H9 (cell line): Measurements from ENCODE around the gene COL4A2. TPM values are rescaled to one million over a fixed set of nuclear protein-coding genes. Genes with fewer than 3 reads are reported as not detected.

Source experiments
- DNase-seq: peaks from one replicate; pipeline ENCODE4 v3.0.0-alpha.2; 2017
- H2AFZ ChIP-seq: one replicate; pipeline ENCODE4 v1.6.1; 2013; ENCODE audit warnings: mild to moderate bottlenecking, low read length, control low read depth, moderate library complexity
- H2AK5ac ChIP-seq: 2 replicates; pipeline ENCODE4 v1.6.1; 2013; ENCODE audit warnings: low read length, control low read depth, mixed read lengths; ENCODE audit not compliant: insufficient read length
- H2BK120ac ChIP-seq: one replicate; pipeline ENCODE4 v1.6.1; 2013; ENCODE audit warnings: low read depth, mild to moderate bottlenecking, low read length, control low read depth, inconsistent platforms; ENCODE audit not compliant: poor library complexity, severe bottlenecking
- H2BK12ac ChIP-seq: 2 replicates; pipeline ENCODE4 v1.6.1; 2013; ENCODE audit warnings: low read length, control low read depth, mixed read lengths, low read depth; ENCODE audit not compliant: insufficient read length
- H2BK15ac ChIP-seq: 2 replicates; pipeline ENCODE4 v1.6.1; 2013; ENCODE audit warnings: low read depth, low read length, control low read depth
- H2BK20ac ChIP-seq: one replicate; pipeline ENCODE4 v1.6.1; 2013; ENCODE audit warnings: low read depth, mild to moderate bottlenecking, low read length, control low read depth, inconsistent platforms; ENCODE audit not compliant: poor library complexity, severe bottlenecking
- H2BK5ac ChIP-seq: 2 replicates; pipeline ENCODE4 v1.6.1; 2013; ENCODE audit warnings: low read length, control low read depth, mixed read lengths; ENCODE audit not compliant: insufficient read length
- H3K14ac ChIP-seq: 2 replicates; pipeline ENCODE4 v1.6.1; 2013; ENCODE audit warnings: low read length, control low read depth; ENCODE audit not compliant: insufficient read depth
- H3K18ac ChIP-seq: 2 replicates; pipeline ENCODE4 v1.6.1; 2013; ENCODE audit warnings: low read depth, mild to moderate bottlenecking, mixed read lengths, low read length, control low read depth; ENCODE audit not compliant: insufficient read length
- H3K23ac ChIP-seq: 2 replicates; pipeline ENCODE4 v1.6.1; 2013; ENCODE audit warnings: low read length, control low read depth, mixed read lengths, low read depth; ENCODE audit not compliant: insufficient read length
- H3K23me2 ChIP-seq: 2 replicates; pipeline ENCODE4 v1.6.1; 2013; ENCODE audit warnings: low read depth, mild to moderate bottlenecking, mixed read lengths, low read length, control low read depth; ENCODE audit not compliant: insufficient read length, poor library complexity, severe bottlenecking
- H3K27ac ChIP-seq: 2 replicates; pipeline ENCODE4 v1.5.1; 2013; ENCODE audit warnings: low read length, control low read depth, mixed read lengths, low read depth; ENCODE audit not compliant: insufficient read length
- H3K27me3 ChIP-seq: 2 replicates; pipeline ENCODE4 v1.6.1; 2013; ENCODE audit warnings: low read length, control low read depth, inconsistent platforms; ENCODE audit not compliant: insufficient read depth
- H3K4ac ChIP-seq: 2 replicates; pipeline ENCODE4 v1.6.1; 2013; ENCODE audit warnings: low read depth, mild to moderate bottlenecking, control low read depth, inconsistent platforms, low read length, moderate library complexity
- H3K4me1 ChIP-seq: 2 replicates; pipeline ENCODE4 v1.6.1; 2013; ENCODE audit warnings: low read length, control low read depth, inconsistent platforms; ENCODE audit not compliant: insufficient read depth
- H3K4me2 ChIP-seq: 2 replicates; pipeline ENCODE4 v1.6.1; 2013; ENCODE audit warnings: low read length, control low read depth, mixed read lengths; ENCODE audit not compliant: insufficient read length, insufficient read depth
- H3K56ac ChIP-seq: 2 replicates; pipeline ENCODE4 v1.6.1; 2013; ENCODE audit warnings: low read depth, mild to moderate bottlenecking, mixed read lengths, low read length, control low read depth; ENCODE audit not compliant: insufficient read length
- H3K79me1 ChIP-seq: 2 replicates; pipeline ENCODE4 v1.6.1; 2013; ENCODE audit warnings: low read depth, mild to moderate bottlenecking, moderate library complexity, low read length, control low read depth, inconsistent platforms; ENCODE audit not compliant: insufficient read depth, poor library complexity, severe bottlenecking
- H3K79me2 ChIP-seq: 2 replicates; pipeline ENCODE4 v1.6.1; 2013; ENCODE audit warnings: low read length, control low read depth, inconsistent platforms; ENCODE audit not compliant: insufficient read depth
- H3K9ac ChIP-seq: 2 replicates; pipeline ENCODE4 v1.6.1; 2013; ENCODE audit warnings: low read length, control low read depth, mixed read lengths; ENCODE audit not compliant: insufficient read length; ENCODE audit errors: extremely low read depth
- H3K9me3 ChIP-seq: one replicate; pipeline ENCODE4 v1.6.1; 2013; ENCODE audit warnings: low read depth, low read length, inconsistent platforms; ENCODE audit not compliant: control insufficient read depth
- H3T11ph ChIP-seq: one replicate; pipeline ENCODE4 v1.6.1; 2013; ENCODE audit warnings: mild to moderate bottlenecking, low read length, control low read depth, inconsistent platforms
- H4K20me1 ChIP-seq: one replicate; pipeline ENCODE4 v1.6.1; 2013; ENCODE audit not compliant: control insufficient read depth, insufficient read length, insufficient read depth
- H4K5ac ChIP-seq: 2 replicates; pipeline ENCODE4 v1.6.1; 2013; ENCODE audit warnings: low read depth, mild to moderate bottlenecking, mixed read lengths, low read length, control low read depth; ENCODE audit not compliant: insufficient read length
- H4K8ac ChIP-seq: replicated peaks from 2 replicates; pipeline ENCODE4 v1.6.1; 2013; ENCODE audit warnings: low read length, control low read depth, mixed read lengths, low read depth; ENCODE audit not compliant: insufficient read length
- H4K91ac ChIP-seq: 2 replicates; pipeline ENCODE4 v1.6.1; 2013; ENCODE audit warnings: low read depth, mild to moderate bottlenecking, moderate library complexity, mixed read lengths, low read length, control low read depth; ENCODE audit not compliant: insufficient read length
- H3K27ac Mint-ChIP-seq, 3 experiments: 2 replicates in 2 of 3; 3 replicates in 1 of 3; pipeline ENCODE4 v1.8.0; 2020 to 2021; ENCODE audit warnings: mixed read lengths in 3 of 3, mild to moderate bottlenecking in 1 of 3, moderate library complexity in 1 of 3
- H3K27me3 Mint-ChIP-seq: 2 replicates; pipeline ENCODE4 v1.8.0; 2021; ENCODE audit warnings: low read depth, mild to moderate bottlenecking, moderate library complexity, mixed read lengths
- H3K36me3 Mint-ChIP-seq, 3 experiments: 2 replicates in 2 of 3; 3 replicates in 1 of 3; pipeline ENCODE4 v1.8.0; 2020 to 2021; ENCODE audit warnings: low read depth in 3 of 3, mixed read lengths in 3 of 3; ENCODE audit not compliant: insufficient read depth in 1 of 3
- H3K4me1 Mint-ChIP-seq, 2 experiments: 2 replicates each; pipeline ENCODE4 v1.8.0; 2020; ENCODE audit warnings: mixed read lengths in 2 of 2
- H3K4me3 Mint-ChIP-seq, 2 experiments: 2 replicates in 1 of 2; 3 replicates in 1 of 2; pipeline ENCODE4 v1.8.0; 2020 to 2021; ENCODE audit warnings: mild to moderate bottlenecking in 2 of 2, mixed read lengths in 2 of 2, moderate library complexity in 1 of 2
- H3K9me3 Mint-ChIP-seq, 2 experiments: 2 replicates in 1 of 2; 3 replicates in 1 of 2; pipeline ENCODE4 v1.8.0; 2020; ENCODE audit warnings: mild to moderate bottlenecking in 2 of 2, mixed read lengths in 2 of 2, moderate library complexity in 1 of 2
- CTCF ChIP-seq: fragments of 200-600 bp; sonication (generic); conservative IDR thresholded peaks from 3 replicates; pipeline ENCODE4 v1.8.0; 2021; ENCODE audit warnings: antibody characterized with exemption, mild to moderate bottlenecking
- WGBS: extraction: QIAGEN DNeasy Blood & Tissue Kit; methylation state at CpG from one replicate; pipeline ENCODE4 v1.1.7; 2013; ENCODE audit warnings: missing lambda C conversion rate, low lambda C conversion rate, mixed read lengths; ENCODE audit not compliant: insufficient read length; ENCODE audit errors: extremely low coverage; 5-methylcytosine and 5-hydroxymethylcytosine counted together
- total RNA-seq: library from RNA; stranded (reverse); gene quantifications from 2 replicates; pipeline ENCODE4 v1.2.1, GENCODE V29; 2021

Gene COL4A2
- total RNA-seq, 1 experiment from 2014 or later, result 76.5 TPM

- H3K23me2 ChIP-seq, result no peaks in the 10 kb centered on the region
- no peak for DNase-seq
- no peak overlapping the region for H3K9ac ChIP-seq
- no peak overlapping the region for H2BK5ac ChIP-seq
- no peak overlapping the region for H2AK5ac ChIP-seq
- H4K20me1 ChIP-seq, result no peaks in the 10 kb centered on the region
- H3K56ac ChIP-seq, result no peak overlapping the region
- no peak overlapping the region for H4K8ac ChIP-seq
- no peak overlapping the region for H2BK120ac ChIP-seq
- H3K4me1 ChIP-seq, result peaks cover 10% of the 10 kb centered on the region; the same call in 1 of the 2 replicates
- H3K27ac Mint-ChIP-seq, result peak overlapping the region; percentile 55 to 80 (median 58); a peak in 5 of 7 replicates
- peaks cover 8 to 17% (median 9%) of the 10 kb centered on the region in 3 experiments; a peak in 6 of 7 replicates for H3K36me3 Mint-ChIP-seq
- H3K27me3 Mint-ChIP-seq, result no peaks in the 10 kb centered on the region; the same call in 1 of the 2 replicates
- peaks cover 6% of the 10 kb centered on the region for H3K79me1 ChIP-seq
- H3K4ac ChIP-seq, result no peak overlapping the region
- H4K91ac ChIP-seq, result no peak overlapping the region
- no peaks in the 10 kb centered on the region for H3K9me3 ChIP-seq
- H3K27me3 ChIP-seq, result no peaks in the 10 kb centered on the region
- no peaks in the 10 kb centered on the region for H3K9me3 Mint-ChIP-seq
- H3K4me2 ChIP-seq, result no peak overlapping the region
- no peak overlapping the region for H2BK12ac ChIP-seq
- H3K27ac ChIP-seq, result no peak overlapping the region
- H3T11ph ChIP-seq, result no peak overlapping the region
- no peak for TF ChIP-seq CTCF
- peaks cover 2% of the 10 kb centered on the region; the same call in 1 of the 2 replicates for H3K79me2 ChIP-seq
- H2BK20ac ChIP-seq, result no peak overlapping the region
- no peak overlapping the region for H2BK15ac ChIP-seq
- WGBS, result no CpG with 5 or more reads among the region's 13 CpGs
- H3K14ac ChIP-seq, result no peak overlapping the region
- H3K23ac ChIP-seq, result no peak overlapping the region
- peaks cover 56 to 59% of the 10 kb centered on the region in 2 experiments for H3K4me1 Mint-ChIP-seq
- no peak overlapping the region for H3K4me3 Mint-ChIP-seq
- no peak overlapping the region for H2AFZ ChIP-seq
- H4K5ac ChIP-seq, result no peak overlapping the region
- no peak overlapping the region for H3K18ac ChIP-seq
Observed at GRCh38 chr13:110338441-110339101, 31.5 kb downstream of the COL4A2 start.
